ENCODE data around the gene RBM38.
"Not testable (repeated sequence)": the region's sequence is repeated elsewhere in the genome, so short reads cannot be mapped to it uniquely, and the experiment has no call there.

Gene RBM38

GRCh38 chr20:57405236-57406016, 14.2 kb downstream of the RBM38 start:
- DNase-seq, result no peak

DNA sequence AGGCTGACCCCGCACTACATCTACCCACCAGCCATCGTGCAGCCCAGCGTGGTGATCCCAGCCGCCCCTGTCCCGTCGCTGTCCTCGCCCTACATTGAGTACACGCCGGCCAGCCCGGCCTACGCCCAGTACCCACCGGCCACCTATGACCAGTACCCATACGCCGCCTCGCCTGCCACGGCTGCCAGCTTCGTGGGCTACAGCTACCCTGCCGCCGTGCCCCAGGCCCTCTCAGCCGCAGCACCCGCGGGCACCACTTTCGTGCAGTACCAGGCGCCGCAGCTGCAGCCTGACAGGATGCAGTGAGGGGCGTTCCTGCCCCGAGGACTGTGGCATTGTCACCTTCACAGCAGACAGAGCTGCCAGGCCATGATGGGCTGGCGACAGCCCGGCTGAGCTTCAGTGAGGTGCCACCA, 16.4 kb downstream of the RBM38 start:
- DNase-seq, result no peak

DNA sequence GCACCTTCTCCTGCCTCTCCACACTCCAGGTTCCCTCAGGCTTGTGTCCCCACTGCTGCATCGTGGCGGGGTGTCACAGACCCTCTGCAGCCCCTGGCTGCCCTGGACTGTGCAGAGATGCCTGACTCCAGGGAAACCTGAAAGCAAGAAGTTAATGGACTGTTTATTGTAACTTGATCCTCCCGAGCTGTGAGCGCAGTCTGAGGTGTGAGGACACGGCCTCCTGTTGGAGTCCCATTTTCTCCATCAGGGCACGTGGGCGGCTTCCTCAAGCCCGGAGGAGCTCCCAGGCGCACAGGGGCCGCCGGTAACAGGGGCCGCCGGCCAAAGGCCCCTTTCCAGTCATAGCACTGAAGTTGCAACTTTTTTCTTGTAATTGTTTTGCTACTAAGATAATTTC, 16.9 kb downstream of the RBM38 start:
- DNase-seq, result no peak

- DNase-seq, result no peak
Measured at GRCh38 chr20:57408536-57409233, 17.5 kb downstream of the RBM38 start.

DNA sequence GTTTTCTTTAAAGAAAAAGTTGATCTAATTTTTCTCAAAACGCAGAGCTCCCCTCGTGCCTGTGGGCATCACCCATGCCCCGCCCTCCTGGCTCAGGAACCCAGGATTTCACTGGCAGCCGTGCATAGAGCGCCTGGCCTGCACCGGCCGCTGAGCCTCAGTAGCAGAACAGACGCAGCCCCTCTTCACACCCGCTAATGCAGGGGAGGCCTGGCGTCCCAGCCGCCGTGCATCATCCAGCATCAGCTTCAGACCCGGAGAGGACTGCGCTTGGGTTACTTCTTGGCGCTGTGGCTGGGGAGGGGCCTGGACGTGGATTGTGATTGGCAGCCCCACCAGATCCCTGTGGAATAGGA, 18.1 kb downstream of the RBM38 start:
- no peak for DNase-seq

DNA sequence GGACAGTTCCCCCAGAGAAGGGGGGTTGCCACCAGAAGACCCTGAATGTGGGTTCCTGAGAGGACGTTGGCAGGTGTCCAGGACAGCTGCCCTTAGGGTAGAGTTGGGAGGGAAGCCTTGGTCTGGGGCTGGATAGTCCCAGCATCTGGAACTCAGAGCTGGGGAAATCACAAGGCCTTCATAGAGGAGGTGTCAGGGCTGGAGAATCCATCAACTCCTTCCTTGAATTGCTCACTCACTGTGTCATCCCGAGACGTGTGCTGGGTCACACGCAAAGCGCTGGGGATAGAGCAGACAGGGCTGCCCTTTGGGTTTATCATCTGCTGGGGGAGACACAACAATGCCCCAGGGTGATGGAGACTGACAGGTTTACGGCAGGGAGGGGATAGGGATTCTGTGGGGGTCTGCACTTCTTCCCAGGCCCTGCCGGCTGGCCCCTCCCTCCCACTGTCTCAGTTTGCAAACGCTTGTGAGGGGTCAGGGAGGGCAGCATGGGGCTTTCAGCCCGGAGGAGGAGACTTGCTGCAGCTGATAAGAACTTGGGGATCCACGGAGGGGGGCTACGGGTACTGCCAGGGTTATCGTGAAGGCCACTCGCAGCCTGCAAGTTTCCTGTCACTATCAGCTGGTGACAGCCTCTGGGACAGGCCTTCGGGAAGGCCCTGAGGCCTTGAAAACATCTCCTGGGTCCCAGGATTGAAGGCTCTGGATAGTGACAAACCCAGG, 18.6 kb downstream of the RBM38 start:
- DNase-seq, result no peak

DNA sequence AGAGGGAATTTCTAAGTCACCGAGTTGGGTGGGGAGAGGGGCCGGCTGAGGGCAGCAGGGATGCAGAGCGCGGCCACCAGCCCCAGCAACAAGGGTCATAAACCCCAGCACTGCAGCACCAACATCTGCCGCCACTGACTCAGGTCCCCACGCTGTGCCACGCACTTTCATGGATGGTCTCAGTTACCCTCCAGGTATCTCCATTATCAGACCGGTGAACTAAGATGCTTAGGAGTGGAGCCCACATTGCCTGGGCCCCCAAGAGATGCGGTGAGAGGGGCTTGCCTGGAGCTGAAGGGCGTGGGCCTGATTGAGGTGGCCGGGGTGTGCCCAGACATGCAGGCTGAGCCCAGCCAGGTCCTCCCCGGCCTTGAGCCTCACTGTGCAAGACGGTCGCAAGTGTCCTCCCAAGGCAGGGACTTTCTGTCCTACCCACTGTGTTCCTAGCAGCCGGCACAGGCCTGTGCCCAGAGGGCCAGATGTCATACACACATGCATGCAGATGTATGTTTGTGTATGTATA, 19.3 kb downstream of the RBM38 start:
- no peak for DNase-seq

DNA sequence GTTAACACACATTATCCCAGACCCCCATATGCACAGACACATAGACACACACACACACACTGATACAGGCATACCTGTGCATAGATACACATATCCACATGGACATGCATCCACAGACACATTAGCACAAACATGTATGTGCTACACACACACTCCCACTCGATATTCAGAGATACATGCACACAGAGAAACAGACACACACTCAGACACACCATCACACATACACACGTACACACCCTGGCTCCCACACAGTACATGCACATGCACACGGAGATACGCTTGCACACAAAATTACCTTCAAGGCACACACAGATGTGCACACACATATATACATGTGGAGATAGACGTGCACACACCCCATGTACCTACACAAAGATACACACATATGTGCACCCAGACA, 19.7 kb downstream of the RBM38 start:
- no peak for DNase-seq

DNA sequence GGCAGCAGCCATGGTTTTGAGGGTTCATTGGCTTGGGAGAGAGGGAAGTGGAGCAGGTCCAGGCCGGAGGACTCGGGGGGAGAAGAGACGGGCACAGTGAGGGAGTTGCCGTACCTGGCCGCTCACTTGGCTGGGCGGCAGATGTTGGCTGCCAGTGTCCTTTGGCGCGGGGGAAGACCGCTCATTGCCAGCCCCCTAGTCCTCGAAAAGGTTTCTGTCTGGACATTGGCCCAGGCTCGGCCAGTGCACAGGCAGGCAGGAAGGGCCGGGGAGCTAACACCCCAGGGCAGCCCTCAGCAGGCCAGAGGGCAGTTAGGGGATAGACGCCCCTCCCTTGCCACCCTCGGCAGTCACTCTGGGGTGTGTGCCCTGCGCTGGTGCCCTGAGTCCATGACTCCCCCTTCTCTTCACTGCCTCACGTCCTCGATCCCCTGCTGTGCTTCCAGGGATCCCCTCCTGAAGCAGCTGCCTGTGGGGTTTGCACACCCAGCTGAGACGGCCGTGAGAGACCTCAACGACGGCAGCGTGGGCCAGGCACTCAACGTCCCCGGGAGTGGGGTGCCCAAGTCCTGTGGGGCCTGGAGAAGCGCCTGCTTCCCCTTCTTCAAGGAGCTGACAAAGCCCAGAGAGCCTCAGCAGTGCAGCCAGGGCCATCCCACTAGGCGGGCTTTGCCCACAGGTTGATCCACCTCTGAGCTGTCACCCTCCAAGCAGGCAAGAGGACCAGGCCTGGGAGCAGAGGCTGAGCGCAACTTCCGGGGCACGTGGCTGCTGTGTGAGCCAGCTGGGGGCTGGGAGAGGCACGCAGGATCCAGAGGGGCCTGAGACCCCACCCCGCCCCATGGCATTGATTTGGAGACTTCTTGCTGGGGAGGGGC, 20.4 kb downstream of the RBM38 start:
- no peak for DNase-seq

DNA sequence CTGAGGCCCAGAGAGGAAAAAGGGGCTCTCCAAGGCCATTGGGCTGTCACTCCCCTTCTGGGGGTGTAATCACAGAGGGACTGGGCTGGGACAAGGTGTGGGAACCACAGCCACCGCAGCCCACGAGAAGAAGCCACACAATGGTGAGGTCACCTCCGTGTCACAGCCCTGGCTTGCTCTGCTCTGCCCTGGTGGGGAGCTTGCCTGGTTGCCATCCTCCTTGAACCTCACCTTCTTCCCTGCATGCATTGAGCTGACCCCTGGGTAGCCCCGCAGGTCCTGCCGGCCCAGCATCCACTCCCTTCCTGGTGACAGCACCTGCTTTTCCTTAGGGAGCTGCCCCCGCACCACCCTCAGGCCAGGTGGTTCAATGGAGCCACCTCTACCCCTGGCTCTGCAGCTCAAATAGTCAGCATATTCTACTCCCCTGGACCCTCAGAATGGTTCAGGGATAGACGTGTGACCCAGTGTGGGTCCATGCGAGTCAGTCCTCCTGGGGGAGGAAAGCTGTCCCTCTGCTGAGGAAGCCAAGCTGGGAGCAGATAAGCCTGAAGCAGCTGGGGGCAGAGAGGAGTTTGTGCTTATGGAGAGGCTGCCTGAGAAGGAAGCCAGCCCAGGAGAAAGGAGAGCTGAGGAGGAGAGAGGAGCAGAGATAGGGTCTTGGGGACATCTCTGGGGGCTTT, 21.3 kb downstream of the RBM38 start:
- DNase-seq, result no peak

DNA sequence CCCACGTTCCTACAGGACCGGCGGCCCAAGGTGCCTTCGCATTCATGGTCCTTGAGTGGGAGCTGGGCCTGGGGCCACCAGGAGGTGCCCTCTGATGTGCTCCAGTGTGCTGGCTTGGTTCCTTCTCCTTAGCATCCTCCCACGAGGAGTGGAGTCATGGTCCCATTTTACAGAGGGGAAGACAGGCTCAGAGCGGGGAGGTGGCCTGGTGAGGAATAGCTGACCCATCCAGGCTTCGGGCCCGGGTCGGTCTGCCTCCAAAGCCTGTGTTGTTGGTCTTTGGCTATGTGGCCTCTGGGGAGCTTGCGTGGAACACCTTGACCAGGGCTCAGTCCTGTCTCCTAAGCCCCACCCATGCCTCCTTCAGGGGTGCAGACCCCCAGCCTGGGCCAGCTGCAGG, 22.8 kb downstream of the RBM38 start:
- DNase-seq, result no peak

DNA sequence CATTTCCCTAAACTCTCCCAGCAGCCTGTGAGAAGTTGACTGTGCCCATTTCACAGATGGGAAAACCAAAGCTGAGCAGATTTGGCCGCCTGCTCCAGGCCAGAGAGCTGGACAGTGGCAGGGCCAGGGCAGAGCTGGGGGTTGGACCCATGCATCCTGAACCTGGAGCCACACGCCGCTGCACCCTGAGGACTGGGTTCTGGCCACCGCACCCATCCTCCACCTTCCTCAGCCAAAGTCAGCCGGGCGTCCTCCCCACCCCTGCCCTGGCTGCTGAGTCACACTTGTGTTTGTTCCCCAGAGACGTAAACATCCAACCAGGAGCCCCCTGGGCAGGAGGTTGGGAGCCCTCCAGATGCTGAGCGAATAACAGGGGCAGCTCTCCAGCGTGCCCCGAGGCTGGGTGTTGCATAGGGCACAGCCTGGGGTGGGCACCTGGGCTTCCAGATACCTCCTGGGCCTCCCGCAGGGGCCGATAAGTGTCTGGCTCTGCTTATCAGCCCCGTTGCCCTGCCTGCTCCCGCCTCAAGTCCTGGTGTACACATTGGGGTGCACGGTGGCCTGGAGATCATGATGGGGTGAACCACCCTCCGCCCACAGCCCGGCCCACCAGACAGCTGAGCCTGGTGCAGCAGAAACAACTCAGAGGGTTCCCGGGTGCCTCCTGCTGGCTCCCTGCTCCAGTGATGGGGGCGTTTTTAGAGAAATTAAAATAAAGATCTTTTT, 23.8 kb downstream of the RBM38 start:
- DNase-seq, result no peak

DNA sequence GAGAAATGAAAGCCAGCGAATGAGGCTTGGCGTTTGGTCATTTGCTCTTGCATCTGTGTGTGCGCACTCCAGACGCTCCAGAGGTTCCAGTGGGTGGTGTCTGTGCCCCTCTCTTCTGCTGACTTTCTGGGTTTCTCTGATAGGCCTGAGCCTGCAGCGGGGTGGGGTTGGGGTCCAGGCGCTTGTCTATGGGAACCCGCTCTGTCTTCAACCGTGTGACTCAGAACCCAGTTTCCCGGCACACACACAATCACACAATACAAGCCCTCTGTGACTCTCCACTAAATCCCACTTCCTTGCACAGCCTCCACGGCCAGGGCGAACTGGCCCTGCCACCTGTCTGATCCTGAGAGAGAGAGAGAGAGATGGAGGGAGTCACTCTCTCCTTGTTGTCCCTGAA, 24.6 kb downstream of the RBM38 start:
- no peak for DNase-seq

DNA sequence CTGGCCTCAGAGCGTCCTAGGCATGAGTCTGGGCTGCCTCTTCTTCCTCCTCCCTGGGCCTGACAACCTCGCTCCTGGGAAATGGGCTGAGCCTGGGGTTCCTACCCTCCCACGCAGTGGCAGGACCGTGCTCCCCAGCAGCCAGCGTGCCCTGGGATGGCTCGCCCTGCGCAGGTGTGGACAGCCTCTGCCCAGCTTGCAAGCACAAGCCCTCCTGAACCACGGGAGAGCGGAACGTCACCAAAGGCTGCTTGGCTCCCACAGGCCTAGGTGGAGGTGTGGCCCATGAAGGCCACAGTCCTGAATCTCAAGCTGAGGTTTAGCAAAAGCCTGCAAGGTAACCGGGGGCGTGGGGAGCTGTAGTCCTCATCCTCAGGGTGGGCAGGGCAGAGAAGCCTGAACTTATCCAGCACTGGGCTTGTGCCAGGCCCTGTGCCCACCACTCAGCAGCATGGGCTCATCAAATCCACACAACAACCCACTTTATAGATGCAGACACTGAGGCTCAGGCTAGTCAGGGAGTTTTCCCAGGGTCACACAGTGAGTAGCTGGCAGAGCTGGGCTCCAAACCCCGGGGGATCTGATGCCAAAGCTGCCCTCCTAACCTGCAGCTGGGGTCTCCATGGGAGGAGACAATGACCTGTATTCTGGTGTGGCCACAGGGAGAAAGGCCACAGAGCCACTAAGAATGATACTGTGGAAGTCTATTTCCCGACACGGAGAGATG, 25.3 kb downstream of the RBM38 start:
- DNase-seq, result no peak

DNA sequence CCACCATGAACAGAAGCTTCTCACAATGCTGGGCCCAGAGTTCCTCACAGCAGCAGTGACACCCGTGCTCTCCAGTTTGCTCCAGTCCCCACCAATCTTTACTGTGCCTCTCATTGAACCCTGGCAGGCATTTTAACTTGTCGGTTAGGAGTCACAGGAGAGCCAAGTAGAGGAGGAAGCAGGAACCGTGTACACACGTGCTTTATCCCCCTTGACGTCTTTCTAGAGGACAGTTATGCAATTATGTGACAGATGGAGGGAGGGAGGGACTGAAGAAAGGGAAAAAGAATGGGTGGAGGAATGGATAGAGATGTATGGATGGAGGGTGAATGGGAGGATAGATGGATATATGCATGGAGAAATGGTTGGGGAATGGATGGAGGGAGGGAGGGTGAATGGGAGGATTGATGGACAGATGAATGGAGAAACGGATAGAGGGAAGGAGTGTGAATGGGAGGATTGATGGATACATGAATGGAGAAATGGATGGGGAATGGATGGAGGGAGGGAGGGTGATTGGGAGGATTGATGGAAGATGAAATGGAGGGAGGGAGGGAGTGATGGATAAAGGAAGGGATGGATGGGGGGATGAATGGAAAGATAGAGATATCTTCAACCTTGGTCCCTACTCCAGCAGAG, 26.0 kb downstream of the RBM38 start:
- DNase-seq, result no peak

GRCh38 chr20:57417830-57418780, 26.9 kb downstream of the RBM38 start:
- DNase-seq, result no peak

DNA sequence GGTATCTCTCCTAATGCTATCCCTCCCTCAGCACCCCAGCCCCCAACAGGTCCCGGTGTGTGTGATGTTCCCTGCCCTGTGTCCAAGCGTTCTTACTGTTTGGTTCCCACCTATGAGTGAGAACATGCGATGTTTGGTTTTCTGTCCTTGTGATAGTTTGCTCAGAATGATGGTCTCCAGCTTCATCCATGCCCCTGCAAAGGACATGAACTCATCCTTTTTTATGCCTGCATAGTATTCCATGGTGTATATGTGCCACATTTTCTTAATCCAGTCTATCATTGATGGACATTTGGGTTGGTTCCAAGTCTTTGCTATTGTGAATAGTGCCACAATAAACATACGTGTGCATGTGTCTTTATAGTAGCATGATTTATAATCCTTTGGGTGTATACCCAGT, 28.3 kb downstream of the RBM38 start:
- not testable (repeated sequence) for DNase-seq

- no peak for DNase-seq
Measured at GRCh38 chr20:57420571-57421252, 29.5 kb downstream of the RBM38 start.
